Measurements from ENCODE around the gene EPB41L3.

Gene EPB41L3

DNA sequence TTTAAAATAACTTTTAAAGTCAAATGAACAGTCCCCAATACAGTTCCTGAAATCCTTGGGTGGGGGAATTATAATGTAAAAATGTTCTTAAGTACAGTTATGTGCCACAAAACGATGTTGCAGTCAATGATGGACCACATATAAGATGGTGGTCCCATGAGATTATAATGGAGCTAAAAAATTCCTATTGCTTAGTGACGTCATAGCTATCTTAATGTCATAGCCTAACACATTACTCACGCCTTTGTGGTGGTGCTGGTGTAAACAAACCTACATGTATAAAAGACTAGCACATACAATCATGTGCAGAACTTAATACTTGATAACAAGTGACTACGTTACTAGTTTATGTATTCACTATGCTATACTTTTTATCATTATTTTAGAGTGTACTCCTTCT, 109.4 kb downstream of the EPB41L3 start:
- Histone ChIP-seq H3K27ac (ENCODE audit: low read depth, low read length, poor library complexity, severe bottlenecking) (no peak overlapping the region), H3F3A (ENCODE audit: insufficient read depth, low read length) (no peaks in the 10 kb centered on the region), H3K9me3 (ENCODE audit: low read length) (no peaks in the 10 kb centered on the region), H3K79me2 (ENCODE audit: insufficient read depth, low read length) (no peaks in the 10 kb centered on the region), H3K27me3 (ENCODE audit: insufficient read depth, low read length) (no peaks in the 10 kb centered on the region), H3K36me3 (ENCODE audit: insufficient read depth, low read length) (no peaks in the 10 kb centered on the region), H3K4me2 (ENCODE audit: low read length) (no peak overlapping the region), H3K4me3 (ENCODE audit: low read depth, low read length, poor library complexity, severe bottlenecking) (no peak overlapping the region), H4K20me1 (ENCODE audit: insufficient read depth, low read length) (no peaks in the 10 kb centered on the region), H3K9me2 (ENCODE audit: low read depth, low read length) (no peaks in the 10 kb centered on the region), H3K9ac (ENCODE audit: low read length) (no peak overlapping the region), H2AFZ (ENCODE audit: low read length) (no peak overlapping the region), H3K4me1 (ENCODE audit: insufficient read depth, low read length, severe bottlenecking) (no peaks in the 10 kb centered on the region)
- TF ChIP-seq, protein P1, sequence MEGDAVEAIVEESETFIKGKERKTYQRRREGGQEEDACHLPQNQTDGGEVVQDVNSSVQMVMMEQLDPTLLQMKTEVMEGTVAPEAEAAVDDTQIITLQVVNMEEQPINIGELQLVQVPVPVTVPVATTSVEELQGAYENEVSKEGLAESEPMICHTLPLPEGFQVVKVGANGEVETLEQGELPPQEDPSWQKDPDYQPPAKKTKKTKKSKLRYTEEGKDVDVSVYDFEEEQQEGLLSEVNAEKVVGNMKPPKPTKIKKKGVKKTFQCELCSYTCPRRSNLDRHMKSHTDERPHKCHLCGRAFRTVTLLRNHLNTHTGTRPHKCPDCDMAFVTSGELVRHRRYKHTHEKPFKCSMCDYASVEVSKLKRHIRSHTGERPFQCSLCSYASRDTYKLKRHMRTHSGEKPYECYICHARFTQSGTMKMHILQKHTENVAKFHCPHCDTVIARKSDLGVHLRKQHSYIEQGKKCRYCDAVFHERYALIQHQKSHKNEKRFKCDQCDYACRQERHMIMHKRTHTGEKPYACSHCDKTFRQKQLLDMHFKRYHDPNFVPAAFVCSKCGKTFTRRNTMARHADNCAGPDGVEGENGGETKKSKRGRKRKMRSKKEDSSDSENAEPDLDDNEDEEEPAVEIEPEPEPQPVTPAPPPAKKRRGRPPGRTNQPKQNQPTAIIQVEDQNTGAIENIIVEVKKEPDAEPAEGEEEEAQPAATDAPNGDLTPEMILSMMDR (IDR thresholded peaks at IDR 0.05; ENCODE audit: low read length) = no peak
- TF ChIP-seq EZH2 (IDR thresholded peaks at IDR 0.05; ENCODE audit: borderline replicate concordance, low read length) = no peak

DNA sequence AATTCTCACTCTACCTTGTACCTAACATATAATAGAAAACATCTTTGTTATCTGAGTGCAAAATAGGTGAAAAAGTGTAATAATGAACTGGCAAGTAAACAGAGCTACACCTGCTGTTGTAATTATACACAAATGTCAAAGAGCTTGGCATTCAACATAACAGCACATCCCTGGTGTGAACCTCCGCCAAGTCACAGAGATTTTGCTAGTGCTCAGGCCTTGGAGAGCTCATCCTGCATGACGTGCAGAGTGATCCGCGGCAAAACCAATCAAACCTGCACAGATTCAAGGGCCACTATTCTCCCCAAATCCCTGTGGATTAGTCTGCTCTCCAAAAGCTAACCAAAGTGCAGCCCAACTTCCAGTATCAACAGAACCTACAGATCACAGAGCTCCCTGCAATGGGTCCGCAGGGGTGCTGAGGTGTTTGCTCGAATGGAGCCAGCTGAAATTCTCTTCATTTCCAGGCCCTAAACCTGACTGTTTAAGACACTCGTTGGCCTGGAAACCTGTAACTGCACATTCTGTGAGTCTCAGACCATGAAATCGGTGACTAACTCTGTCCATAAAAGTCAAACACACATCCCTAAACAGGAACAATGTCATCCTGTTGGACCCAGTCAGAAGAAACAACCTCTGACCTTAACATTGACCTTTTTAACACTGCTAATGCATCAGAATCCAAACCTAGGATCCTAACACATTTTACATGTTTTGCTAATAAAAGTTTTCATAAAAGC, 111.8 kb downstream of the EPB41L3 start:
- TF ChIP-seq, protein P1 (IDR thresholded peaks at IDR 0.05; ENCODE audit: low read length) = no peak
- no peak for TF ChIP-seq EZH2 (IDR thresholded peaks at IDR 0.05; ENCODE audit: borderline replicate concordance, low read length)
- no peak overlapping the region for H3K27ac ChIP-seq (ENCODE audit: low read depth, low read length, poor library complexity, severe bottlenecking)

GRCh38 chr18:5430131-5430530, 113.7 kb downstream of the EPB41L3 start:
- H3K9ac ChIP-seq (ENCODE audit: low read length) = no peak overlapping the region
- H3K79me2 ChIP-seq (ENCODE audit: insufficient read depth, low read length) = no peaks in the 10 kb centered on the region
- no peaks in the 10 kb centered on the region for H3K9me3 ChIP-seq (ENCODE audit: low read length)
- H3K4me3 ChIP-seq (ENCODE audit: low read depth, low read length, poor library complexity, severe bottlenecking) = no peak overlapping the region
- no peak overlapping the region for H2AFZ ChIP-seq (ENCODE audit: low read length)
- H3F3A ChIP-seq (ENCODE audit: insufficient read depth, low read length) = no peaks in the 10 kb centered on the region
- no peaks in the 10 kb centered on the region for H3K4me1 ChIP-seq (ENCODE audit: insufficient read depth, low read length, severe bottlenecking)
- no peaks in the 10 kb centered on the region for H4K20me1 ChIP-seq (ENCODE audit: insufficient read depth, low read length)
- TF ChIP-seq, protein P1 (IDR thresholded peaks at IDR 0.05; ENCODE audit: low read length) = no peak
- TF ChIP-seq EZH2 (IDR thresholded peaks at IDR 0.05; ENCODE audit: borderline replicate concordance, low read length) = no peak
- no peaks in the 10 kb centered on the region for H3K9me2 ChIP-seq (ENCODE audit: low read depth, low read length)
- no peak overlapping the region for H3K4me2 ChIP-seq (ENCODE audit: low read length)
- no peaks in the 10 kb centered on the region for H3K36me3 ChIP-seq (ENCODE audit: insufficient read depth, low read length)
- no peaks in the 10 kb centered on the region for H3K27me3 ChIP-seq (ENCODE audit: insufficient read depth, low read length)
- no peak overlapping the region for H3K27ac ChIP-seq (ENCODE audit: low read depth, low read length, poor library complexity, severe bottlenecking)

More for the DNA sequence above, 111.8 kb downstream of the EPB41L3 start:
- H4K20me1 ChIP-seq (ENCODE audit: insufficient read depth, low read length) = no peaks in the 10 kb centered on the region
- H3K36me3 ChIP-seq (ENCODE audit: insufficient read depth, low read length) = no peaks in the 10 kb centered on the region
- H3F3A ChIP-seq (ENCODE audit: insufficient read depth, low read length) = no peaks in the 10 kb centered on the region
- H3K27me3 ChIP-seq (ENCODE audit: insufficient read depth, low read length) = no peaks in the 10 kb centered on the region
- no peaks in the 10 kb centered on the region for H3K79me2 ChIP-seq (ENCODE audit: insufficient read depth, low read length)
- H3K4me1 ChIP-seq (ENCODE audit: insufficient read depth, low read length, severe bottlenecking) = no peaks in the 10 kb centered on the region
- H3K4me2 ChIP-seq (ENCODE audit: low read length) = no peak overlapping the region
- H3K9ac ChIP-seq (ENCODE audit: low read length) = no peak overlapping the region
- no peak overlapping the region for H2AFZ ChIP-seq (ENCODE audit: low read length)
- H3K9me3 ChIP-seq (ENCODE audit: low read length) = no peaks in the 10 kb centered on the region
- H3K4me3 ChIP-seq (ENCODE audit: low read depth, low read length, poor library complexity, severe bottlenecking) = no peak overlapping the region
- H3K9me2 ChIP-seq (ENCODE audit: low read depth, low read length) = no peaks in the 10 kb centered on the region

Data from OCI-LY1 (cell line).